ENCODE measurements around the gene ABHD17A.

The ABHD17A gene

DNA sequence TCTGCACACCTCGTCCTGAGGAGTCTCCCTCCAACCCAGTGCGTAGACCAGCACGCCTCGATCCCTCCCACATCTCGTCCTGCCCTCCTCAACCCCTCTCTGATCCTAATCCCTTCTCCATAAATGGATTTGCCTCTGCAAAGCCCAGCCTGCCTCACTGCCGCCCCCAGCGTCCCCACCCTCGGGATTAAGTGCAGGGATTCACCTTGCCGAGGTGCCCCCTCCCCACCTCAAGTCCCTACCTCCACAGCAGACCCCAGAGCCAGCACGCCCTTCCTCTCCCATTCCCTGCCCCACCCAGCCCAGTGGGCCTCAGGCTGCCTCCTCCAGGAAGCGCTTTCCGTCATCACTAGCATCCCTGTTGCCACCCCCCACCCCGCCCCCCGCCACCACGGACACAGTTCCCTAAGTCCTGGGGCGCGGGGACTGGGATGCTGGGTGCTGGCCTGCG lies 25.9 kb downstream of the ABHD17A start:
- H3K36me3 ChIP-seq (ENCODE audit: control insufficient read depth in 1 of 2, insufficient read depth in 2 of 2, low read depth in 1 of 2, low read length in 2 of 2): peaks cover 0 to 10% of the 10 kb centered on the region in 2 experiments
- peaks cover 73% of the 10 kb centered on the region for H3K4me1 ChIP-seq (ENCODE audit: control insufficient read depth, insufficient read depth, low read depth, low read length)
- H3K4ac ChIP-seq (ENCODE audit: low read depth in 1 of 2, low read length in 2 of 2): no peak overlapping the region
- peak overlapping the region in 1 of 2 experiments; percentile 57 for H3K23ac ChIP-seq (ENCODE audit: low read length in 2 of 2)
- 56% methylated on average over 14 of the region's 18 CpGs for WGBS
- H3K4me3 ChIP-seq (ENCODE audit: insufficient read depth in 1 of 2, low read depth in 1 of 2, low read length in 2 of 2): peak overlapping the region in 1 of 2 experiments; percentile 56
- H3K18ac ChIP-seq (ENCODE audit: low read depth in 1 of 2, low read length in 2 of 2): peak overlapping the region; percentile 29 to 63
- peak overlapping the region; percentile 47 for H3K4me2 ChIP-seq (ENCODE audit: low read length, poor library complexity, severe bottlenecking)
- peak overlapping the region; percentile 4 for H2AK5ac ChIP-seq (ENCODE audit: low read length, severe bottlenecking)
- H3K27ac ChIP-seq (ENCODE audit: low read length, poor library complexity, severe bottlenecking): no peak overlapping the region
- no peak overlapping the region for H2BK15ac ChIP-seq (ENCODE audit: low read depth, poor library complexity, severe bottlenecking)
- peak overlapping the region; percentile 34 for H4K91ac ChIP-seq (ENCODE audit: low read length)
- H2BK12ac ChIP-seq (ENCODE audit: low read length in 2 of 2): peak overlapping the region; percentile 8 to 69
- DNase-seq: no peak
- H2BK120ac ChIP-seq (ENCODE audit: low read depth, low read length): peak overlapping the region; percentile 50
- peak overlapping the region; percentile 41 for H4K8ac ChIP-seq (ENCODE audit: low read length)
- no peaks in the 10 kb centered on the region for H3K27me3 ChIP-seq (ENCODE audit: control insufficient read depth in 1 of 2, insufficient read depth in 1 of 2, low read length in 2 of 2)
- H3K14ac ChIP-seq (ENCODE audit: low read length in 2 of 2): peak overlapping the region in 1 of 2 experiments; percentile 19
- H3K9me3 ChIP-seq (ENCODE audit: control insufficient read depth, low read length): no peaks in the 10 kb centered on the region
- H3K79me1 ChIP-seq (replicated peaks; ENCODE audit: low read length, poor library complexity, severe bottlenecking): peaks cover 2% of the 10 kb centered on the region
- H3K9ac ChIP-seq (ENCODE audit: low read length): peak overlapping the region; percentile 91
- H2BK5ac ChIP-seq (ENCODE audit: low read depth, low read length, poor library complexity, severe bottlenecking): no peak overlapping the region
- no peak overlapping the region for H2AFZ ChIP-seq (ENCODE audit: low read depth, low read length)

DNA sequence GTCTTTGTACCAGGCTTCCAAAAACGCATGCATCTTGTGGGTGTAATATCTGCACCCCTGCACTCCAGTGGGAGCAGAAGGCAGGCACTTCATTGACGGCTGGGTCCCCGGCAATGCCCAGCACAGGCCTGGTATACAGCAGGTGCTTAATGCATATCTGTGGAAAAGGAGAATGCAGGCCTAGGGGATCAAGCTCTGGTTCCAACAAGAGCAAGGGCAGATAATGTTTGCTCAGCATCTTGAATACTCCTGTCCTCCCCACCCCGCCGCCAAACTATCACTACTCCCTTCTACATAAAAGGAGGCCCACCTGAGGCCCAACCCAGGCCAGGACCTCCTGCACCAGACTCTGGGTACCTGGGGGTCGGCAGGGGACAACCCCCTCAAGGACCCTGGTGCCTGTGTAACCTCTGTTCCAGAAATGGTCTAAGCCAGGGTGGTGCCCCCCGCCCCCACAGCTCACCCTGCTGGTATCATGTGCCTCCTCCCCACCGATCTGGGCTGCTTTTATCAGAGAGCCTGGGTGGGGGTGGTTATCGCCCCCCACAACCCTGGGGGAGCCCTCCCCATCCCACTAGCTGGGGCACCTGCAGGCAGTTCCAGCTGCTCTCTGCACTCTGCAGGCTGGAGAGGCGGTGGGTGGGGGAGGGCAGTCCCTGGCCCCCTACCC lies 26.7 kb downstream of the ABHD17A start:
- H4K8ac ChIP-seq (ENCODE audit: low read length): no peak overlapping the region
- H3K4me2 ChIP-seq (ENCODE audit: low read length, poor library complexity, severe bottlenecking): no peak overlapping the region
- H3K4me3 ChIP-seq (ENCODE audit: insufficient read depth in 1 of 2, low read depth in 1 of 2, low read length in 2 of 2): no peak overlapping the region
- H2AFZ ChIP-seq (ENCODE audit: low read depth, low read length): no peak overlapping the region
- peak overlapping the region; percentile 44 for H2BK15ac ChIP-seq (ENCODE audit: low read depth, poor library complexity, severe bottlenecking)
- H3K36me3 ChIP-seq (ENCODE audit: control insufficient read depth in 1 of 2, insufficient read depth in 2 of 2, low read depth in 1 of 2, low read length in 2 of 2): peaks cover 0 to 17% of the 10 kb centered on the region in 2 experiments
- H2BK120ac ChIP-seq (ENCODE audit: low read depth, low read length): no peak overlapping the region
- no peaks in the 10 kb centered on the region for H3K9me3 ChIP-seq (ENCODE audit: control insufficient read depth, low read length)
- H3K23ac ChIP-seq (ENCODE audit: low read length in 2 of 2): peak overlapping the region in 1 of 2 experiments; percentile 77
- no peak overlapping the region for H3K4ac ChIP-seq (ENCODE audit: low read depth in 1 of 2, low read length in 2 of 2)
- H3K9ac ChIP-seq (ENCODE audit: low read length): no peak overlapping the region
- H2BK5ac ChIP-seq (ENCODE audit: low read depth, low read length, poor library complexity, severe bottlenecking): no peak overlapping the region
- peak overlapping the region in 1 of 2 experiments; percentile 63 for H3K18ac ChIP-seq (ENCODE audit: low read depth in 1 of 2, low read length in 2 of 2)
- H2BK12ac ChIP-seq (ENCODE audit: low read length in 2 of 2): peak overlapping the region in 1 of 2 experiments; percentile 61
- H3K79me1 ChIP-seq (replicated peaks; ENCODE audit: low read length, poor library complexity, severe bottlenecking): peaks cover 2% of the 10 kb centered on the region
- no peak overlapping the region for H2AK5ac ChIP-seq (ENCODE audit: low read length, severe bottlenecking)
- no peak overlapping the region for H4K91ac ChIP-seq (ENCODE audit: low read length)
- WGBS: 85% methylated on average over 9 of the region's 10 CpGs
- no peak overlapping the region for H3K27ac ChIP-seq (ENCODE audit: low read length, poor library complexity, severe bottlenecking)
- DNase-seq: no peak
- H3K14ac ChIP-seq (ENCODE audit: low read length in 2 of 2): no peak overlapping the region
- H3K4me1 ChIP-seq (ENCODE audit: control insufficient read depth, insufficient read depth, low read depth, low read length): peaks cover 80% of the 10 kb centered on the region
- H3K27me3 ChIP-seq (ENCODE audit: control insufficient read depth in 1 of 2, insufficient read depth in 1 of 2, low read length in 2 of 2): no peaks in the 10 kb centered on the region

DNA sequence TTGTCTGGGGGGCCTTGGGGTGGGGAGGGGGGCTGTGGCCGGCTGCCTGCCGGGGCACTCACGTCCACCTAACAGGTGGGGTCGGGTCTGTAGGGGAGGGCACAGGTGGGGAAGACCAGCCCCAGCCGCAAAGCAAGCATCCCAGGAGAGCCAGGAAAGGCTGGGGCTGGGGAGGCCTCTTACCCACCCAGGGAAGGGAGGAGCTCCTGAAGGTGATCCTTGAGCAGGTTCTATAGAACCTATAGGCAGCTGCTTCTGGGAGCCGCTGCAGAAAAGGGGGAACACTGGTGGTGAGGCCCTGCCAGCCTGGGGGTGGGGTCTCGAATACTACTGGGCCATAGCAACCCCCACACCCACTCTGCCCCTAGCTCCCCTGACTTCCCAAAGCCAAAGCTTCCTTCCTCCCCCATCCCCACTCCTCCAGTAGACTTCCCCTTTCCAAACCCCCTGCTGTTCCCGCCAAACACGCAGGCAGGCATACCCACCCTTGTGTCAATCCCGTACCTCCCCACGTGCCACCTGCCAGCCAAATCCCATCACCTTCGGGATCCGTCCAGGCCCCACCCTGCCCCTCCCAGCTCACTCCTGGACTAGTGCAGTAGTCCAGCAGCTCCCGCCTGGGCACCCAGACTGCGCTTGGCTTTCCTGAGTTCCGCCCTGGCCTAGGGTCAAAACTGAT lies 27.5 kb downstream of the ABHD17A start:
- H4K8ac ChIP-seq (ENCODE audit: low read length): peak overlapping the region; percentile 66
- no peaks in the 10 kb centered on the region for H3K27me3 ChIP-seq (ENCODE audit: control insufficient read depth in 1 of 2, insufficient read depth in 1 of 2, low read length in 2 of 2)
- peak overlapping the region; percentile 71 for H2BK15ac ChIP-seq (ENCODE audit: low read depth, poor library complexity, severe bottlenecking)
- H3K36me3 ChIP-seq (ENCODE audit: control insufficient read depth in 1 of 2, insufficient read depth in 2 of 2, low read depth in 1 of 2, low read length in 2 of 2): peaks cover 0 to 17% of the 10 kb centered on the region in 2 experiments
- H2BK5ac ChIP-seq (ENCODE audit: low read depth, low read length, poor library complexity, severe bottlenecking): no peak overlapping the region
- peak overlapping the region; percentile 84 to 92 for H3K4ac ChIP-seq (ENCODE audit: low read depth in 1 of 2, low read length in 2 of 2)
- H2BK120ac ChIP-seq (ENCODE audit: low read depth, low read length): peak overlapping the region; percentile 98
- peak overlapping the region; percentile 48 for H3K27ac ChIP-seq (ENCODE audit: low read length, poor library complexity, severe bottlenecking)
- no peak for DNase-seq
- peaks cover 83% of the 10 kb centered on the region for H3K4me1 ChIP-seq (ENCODE audit: control insufficient read depth, insufficient read depth, low read depth, low read length)
- no peak overlapping the region for H3K23ac ChIP-seq (ENCODE audit: low read length in 2 of 2)
- H3K18ac ChIP-seq (ENCODE audit: low read depth in 1 of 2, low read length in 2 of 2): peak overlapping the region; percentile 90 to 93
- H3K4me3 ChIP-seq (ENCODE audit: insufficient read depth in 1 of 2, low read depth in 1 of 2, low read length in 2 of 2): no peak overlapping the region
- H2BK12ac ChIP-seq (ENCODE audit: low read length in 2 of 2): peak overlapping the region in 1 of 2 experiments; percentile 59
- H3K9ac ChIP-seq (ENCODE audit: low read length): peak overlapping the region; percentile 68
- peak overlapping the region; percentile 88 for H3K4me2 ChIP-seq (ENCODE audit: low read length, poor library complexity, severe bottlenecking)
- peaks cover 5% of the 10 kb centered on the region for H3K79me1 ChIP-seq (replicated peaks; ENCODE audit: low read length, poor library complexity, severe bottlenecking)
- WGBS: 60% methylated on average over 16 of the region's 16 CpGs
- H3K9me3 ChIP-seq (ENCODE audit: control insufficient read depth, low read length): no peaks in the 10 kb centered on the region
- peak overlapping the region in 1 of 2 experiments; percentile 14 for H3K14ac ChIP-seq (ENCODE audit: low read length in 2 of 2)
- peak overlapping the region; percentile 70 for H4K91ac ChIP-seq (ENCODE audit: low read length)
- peak overlapping the region; percentile 50 for H2AK5ac ChIP-seq (ENCODE audit: low read length, severe bottlenecking)
- no peak overlapping the region for H2AFZ ChIP-seq (ENCODE audit: low read depth, low read length)
